ENCODE results near the gene LANCL1.
"Not testable (repeated sequence)": the region's sequence is repeated elsewhere in the genome, so short reads cannot be mapped to it uniquely, and the experiment has no call there.

The LANCL1 gene

GRCh38 chr2:210459407-210459806 lies 17.2 kb downstream of the LANCL1 start:
- no peak for DNase-seq (ENCODE audit: low read depth)

GRCh38 chr2:210458395-210458794 lies 18.2 kb downstream of the LANCL1 start:
- no peak for DNase-seq (ENCODE audit: low read depth)

DNA sequence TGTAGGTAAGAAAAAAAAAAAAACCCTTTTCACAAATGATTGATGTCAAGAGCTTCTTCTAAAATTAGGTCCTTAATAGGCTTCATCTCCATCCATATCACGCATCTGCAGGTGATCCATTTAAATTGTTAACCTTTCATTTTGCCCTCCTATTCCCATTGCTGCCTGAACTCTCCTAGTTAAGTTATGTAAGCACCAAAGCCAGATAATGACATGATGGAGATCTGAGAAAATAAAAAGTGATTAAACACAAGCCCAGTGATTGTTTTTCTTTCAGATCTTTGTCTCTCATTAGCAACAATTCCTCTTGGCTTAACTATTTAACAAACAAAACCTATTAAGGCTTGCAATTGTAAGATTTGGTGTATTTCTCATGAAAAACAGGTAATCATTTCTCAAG lies 20.0 kb downstream of the LANCL1 start:
- DNase-seq (ENCODE audit: low read depth) = no peak

- DNase-seq (ENCODE audit: low read depth) = no peak
Measured at GRCh38 chr2:210454336-210454735, 22.2 kb downstream of the LANCL1 start.

GRCh38 chr2:210452194-210452593 lies 24.4 kb downstream of the LANCL1 start:
- DNase-seq (ENCODE audit: low read depth) = no peak

- DNase-seq (ENCODE audit: low read depth) = not testable (repeated sequence)
Measured at GRCh38 chr2:210450942-210451341, 25.6 kb downstream of the LANCL1 start.

GRCh38 chr2:210445732-210446131 lies 30.8 kb downstream of the LANCL1 start:
- no peak for DNase-seq (ENCODE audit: low read depth)

DNA sequence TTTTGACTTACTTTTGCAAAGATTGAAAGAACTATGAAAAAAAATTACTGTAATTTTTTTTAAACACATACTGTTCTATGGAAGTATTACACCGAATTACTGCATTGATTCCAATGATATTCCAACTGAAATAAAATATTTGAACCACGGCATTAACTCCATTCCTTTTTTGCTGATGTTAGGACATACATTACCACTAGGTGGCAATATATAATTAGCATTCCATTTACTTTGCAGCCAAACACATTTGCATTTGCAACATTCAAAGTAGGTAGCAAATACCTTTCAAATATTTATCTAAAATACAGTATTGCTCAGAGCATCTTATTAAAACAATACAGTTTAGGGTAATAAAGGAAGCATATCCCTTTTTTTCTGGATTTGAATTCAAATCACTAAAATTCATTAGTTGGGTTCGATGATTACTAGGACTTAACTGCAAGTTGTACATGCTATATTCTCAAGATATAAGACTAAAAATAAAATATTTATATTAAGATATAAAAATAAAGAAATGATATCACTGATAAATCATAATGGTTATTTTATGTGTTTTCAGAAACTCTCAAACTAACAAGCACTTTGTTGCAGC lies 31.3 kb downstream of the LANCL1 start:
- DNase-seq (ENCODE audit: low read depth) = peak; percentile 35

DNA sequence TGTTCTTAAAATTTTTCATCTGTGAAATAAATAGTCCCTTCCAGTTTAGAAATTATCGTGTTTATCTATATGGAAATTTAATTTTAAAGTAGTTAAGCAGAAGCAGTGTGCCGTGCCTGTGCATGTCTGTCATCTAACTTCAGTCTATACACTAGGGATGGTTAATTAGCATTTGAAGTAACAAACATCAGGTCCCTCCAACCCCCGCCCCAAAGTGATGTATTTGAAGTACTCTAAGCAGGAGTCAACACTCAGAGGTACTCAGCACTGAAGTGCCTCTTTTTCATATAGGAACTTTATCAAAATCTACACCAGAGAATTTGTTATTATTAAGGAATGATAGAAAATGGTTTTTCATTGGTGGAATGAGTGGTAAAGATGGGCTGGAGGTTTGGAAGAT lies 33.0 kb downstream of the LANCL1 start:
- DNase-seq (ENCODE audit: low read depth) = no peak

- DNase-seq (ENCODE audit: low read depth) = no peak
Measured at GRCh38 chr2:210442878-210443277, 33.7 kb downstream of the LANCL1 start.

GRCh38 chr2:210442457-210442856 lies 34.1 kb downstream of the LANCL1 start:
- DNase-seq (ENCODE audit: low read depth) = no peak

DNA sequence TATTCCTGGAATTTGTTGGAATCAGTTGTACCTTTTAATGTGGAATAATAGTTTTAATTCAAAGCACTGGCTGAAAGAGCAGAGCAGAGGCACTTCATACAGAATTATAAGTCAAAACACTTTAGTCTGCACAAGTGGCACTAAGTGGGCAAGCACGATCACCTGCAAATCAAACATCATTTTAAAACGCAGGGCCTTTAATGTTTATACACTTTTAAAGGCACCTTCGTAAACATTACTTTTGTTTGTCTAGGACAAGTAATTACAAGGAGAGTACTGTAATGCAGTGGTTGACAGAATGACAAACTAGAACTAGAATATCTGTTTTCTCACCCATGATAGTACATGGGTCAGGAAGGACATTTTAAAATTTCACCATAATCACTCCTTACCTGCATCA lies 36.4 kb downstream of the LANCL1 start:
- DNase-seq (ENCODE audit: low read depth) = no peak

DNA sequence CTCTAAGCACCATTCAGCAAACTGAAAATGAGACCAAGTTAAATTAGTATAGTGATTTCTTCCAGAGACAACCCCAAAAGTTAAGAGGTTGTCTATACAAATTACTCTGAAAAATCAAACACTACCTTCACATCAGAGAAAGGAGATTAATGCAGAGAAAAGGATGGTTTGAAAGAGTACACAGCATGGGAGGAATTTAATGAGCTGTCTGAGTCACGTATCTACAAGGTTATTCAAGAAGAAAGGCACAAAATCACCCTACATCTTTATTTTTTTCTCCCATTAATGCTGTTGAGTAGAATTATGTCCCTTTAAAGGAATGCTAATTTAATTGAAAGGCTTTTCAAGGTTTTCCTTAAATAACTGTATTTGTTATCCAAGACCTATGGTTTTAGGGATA lies 41.1 kb downstream of the LANCL1 start:
- DNase-seq (ENCODE audit: low read depth) = no peak

- no peak for DNase-seq (ENCODE audit: low read depth)
Measured at GRCh38 chr2:210432633-210433032, 43.9 kb downstream of the LANCL1 start.

DNA sequence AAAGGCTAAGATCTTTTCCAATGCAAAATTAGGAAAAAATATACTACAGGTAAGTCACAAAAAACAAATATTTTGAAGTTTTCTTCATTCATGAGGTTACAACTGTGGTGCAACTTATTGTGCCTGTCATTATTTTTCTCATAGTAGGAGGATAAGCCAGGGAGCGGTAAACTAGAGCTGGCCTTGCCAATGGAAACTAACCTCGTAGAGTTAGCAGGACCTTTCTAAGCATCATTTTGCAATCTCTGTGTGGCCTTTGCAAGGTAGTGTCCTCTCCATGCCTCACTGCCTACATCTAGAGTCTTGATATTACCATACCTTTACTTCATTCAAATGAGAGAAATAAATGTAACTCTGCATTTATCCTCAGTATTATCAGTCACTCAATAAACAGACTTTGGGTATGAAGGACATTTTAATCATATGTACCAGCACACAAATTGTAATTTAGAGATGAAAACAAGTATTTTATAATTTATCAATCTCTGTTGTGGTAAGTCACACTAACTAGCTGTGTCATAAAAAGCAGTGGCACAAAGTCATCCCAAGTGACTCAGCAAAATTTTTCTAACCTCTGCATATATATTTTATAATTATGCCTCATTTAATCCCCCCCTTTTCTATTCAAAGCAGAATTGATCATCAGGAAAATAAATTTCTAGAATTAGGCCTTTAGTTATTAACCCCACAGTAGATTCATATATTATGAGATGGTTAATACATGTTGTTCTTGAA lies 47.0 kb downstream of the LANCL1 start:
- no peak for DNase-seq (ENCODE audit: low read depth)

DNA sequence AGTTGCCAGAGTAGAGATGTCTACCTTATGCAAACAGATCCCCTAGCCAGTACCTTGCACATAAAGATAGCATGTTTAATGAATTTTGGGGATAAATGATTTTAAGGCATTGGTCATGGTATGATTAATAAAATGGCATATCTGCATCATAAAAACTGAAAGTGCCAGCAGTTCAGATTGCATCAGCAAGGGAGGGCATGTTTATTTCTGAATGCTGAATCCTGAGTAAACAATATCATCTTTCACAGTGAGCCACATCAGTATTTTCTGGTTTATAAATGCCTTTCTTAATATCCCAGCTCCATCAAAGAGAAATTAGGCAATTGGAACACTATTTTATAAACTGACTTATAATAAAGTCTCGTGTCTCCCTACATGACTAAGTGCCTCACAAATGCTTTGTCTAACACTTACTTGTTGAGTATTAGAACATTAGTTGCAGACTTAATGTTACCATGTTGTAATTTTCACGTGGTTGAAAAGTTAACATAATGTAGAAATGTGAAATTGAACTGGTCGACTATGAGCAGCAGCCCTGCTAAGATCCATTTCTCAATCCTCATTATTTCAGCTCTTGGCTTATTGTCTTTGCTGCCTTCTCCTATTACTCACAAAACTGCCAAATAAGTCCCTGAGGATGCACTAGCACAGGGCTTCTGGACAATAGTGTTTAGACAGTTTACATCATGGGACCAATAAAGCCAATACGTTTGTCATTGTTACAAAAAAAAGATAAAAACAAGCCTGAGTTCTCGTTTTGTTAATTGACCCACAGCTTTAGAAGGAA lies 48.0 kb downstream of the LANCL1 start:
- no peak for DNase-seq (ENCODE audit: low read depth)

DNA sequence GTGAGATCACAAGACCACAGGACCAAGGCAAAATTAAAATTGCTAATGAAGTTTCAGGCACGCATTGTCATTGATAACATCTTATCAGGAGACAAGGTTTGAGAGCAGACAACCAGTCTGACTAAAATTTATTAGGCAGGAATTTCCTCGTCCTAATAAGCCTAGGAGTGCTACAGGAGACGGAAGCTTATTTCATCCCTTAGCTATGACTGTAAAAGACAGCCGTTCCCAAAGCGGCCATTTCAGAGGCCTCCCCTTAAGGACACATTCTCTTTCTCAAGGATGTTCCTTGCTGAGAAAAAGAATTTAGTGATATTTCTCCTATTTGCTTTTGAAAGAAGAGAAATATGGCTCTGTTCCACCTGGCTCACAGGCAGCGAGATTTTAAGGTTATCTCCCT lies 49.2 kb downstream of the LANCL1 start:
- not testable (repeated sequence) for DNase-seq (ENCODE audit: low read depth)

DNA sequence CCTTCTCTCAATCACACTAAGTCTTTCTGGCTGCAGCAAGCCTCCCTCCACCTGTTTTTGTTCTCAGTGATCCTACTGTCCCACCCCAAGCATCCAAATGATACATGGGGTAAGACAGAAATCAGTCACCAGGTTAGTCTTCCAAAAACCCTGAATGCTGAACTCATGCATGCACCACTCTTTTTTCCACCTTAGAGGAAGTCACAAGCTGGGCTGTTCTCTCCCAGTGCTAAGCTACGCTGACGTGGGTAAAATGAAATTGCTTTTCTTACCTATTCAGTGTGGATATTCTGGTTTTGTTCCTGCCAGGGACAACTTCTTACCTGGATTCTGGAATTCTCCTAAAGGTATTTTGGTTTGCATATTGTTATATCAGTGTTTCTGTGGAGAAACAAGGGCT lies 54.2 kb downstream of the LANCL1 start:
- DNase-seq (ENCODE audit: low read depth) = no peak

DNA sequence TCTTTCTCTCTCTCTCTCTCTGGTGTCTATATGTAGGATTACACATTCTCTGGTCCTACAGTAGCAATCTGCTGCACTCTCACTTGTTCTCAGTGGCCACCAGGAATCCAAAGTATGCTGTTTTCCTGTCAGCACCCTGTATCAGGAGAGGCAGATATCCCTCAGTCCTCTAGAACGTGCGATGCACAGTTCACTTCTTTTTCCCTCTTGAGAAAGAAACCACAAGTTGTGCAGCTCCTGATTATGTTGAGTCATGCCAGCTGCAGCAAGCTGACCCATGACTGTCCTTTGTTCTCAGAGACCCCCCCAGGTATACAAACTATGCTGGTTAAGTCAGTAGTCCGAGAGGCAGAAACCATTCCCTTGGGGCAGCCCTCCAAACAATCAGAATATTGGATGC lies 54.6 kb downstream of the LANCL1 start:
- peak; percentile 35 for DNase-seq (ENCODE audit: low read depth)

- no peak for DNase-seq (ENCODE audit: low read depth)
Measured at GRCh38 chr2:210412660-210413059, 63.9 kb downstream of the LANCL1 start.

DNA sequence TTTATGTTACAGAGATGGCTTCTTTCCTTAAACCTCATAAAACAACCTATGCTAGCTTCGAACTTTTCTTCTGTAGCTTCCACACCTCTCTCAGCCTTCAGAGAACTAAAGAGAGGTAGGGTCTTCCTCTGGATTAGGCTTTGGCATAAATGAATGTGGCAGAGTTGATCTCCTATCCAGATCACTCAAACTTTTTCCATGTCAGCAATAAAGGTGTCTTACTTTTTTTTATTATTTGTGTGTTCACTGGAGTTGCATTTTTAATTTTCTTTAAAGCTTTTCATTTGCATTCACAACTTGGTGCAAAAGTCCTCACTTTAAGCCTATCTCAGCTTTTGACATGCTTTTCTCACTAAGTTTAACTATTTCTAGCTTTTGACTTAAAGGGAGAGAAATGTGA lies 66.0 kb downstream of the LANCL1 start:
- DNase-seq (ENCODE audit: low read depth) = no peak

GRCh38 chr2:210399440-210400041 lies 77.0 kb downstream of the LANCL1 start:
- DNase-seq (ENCODE audit: low read depth) = peak; percentile 20

DNA sequence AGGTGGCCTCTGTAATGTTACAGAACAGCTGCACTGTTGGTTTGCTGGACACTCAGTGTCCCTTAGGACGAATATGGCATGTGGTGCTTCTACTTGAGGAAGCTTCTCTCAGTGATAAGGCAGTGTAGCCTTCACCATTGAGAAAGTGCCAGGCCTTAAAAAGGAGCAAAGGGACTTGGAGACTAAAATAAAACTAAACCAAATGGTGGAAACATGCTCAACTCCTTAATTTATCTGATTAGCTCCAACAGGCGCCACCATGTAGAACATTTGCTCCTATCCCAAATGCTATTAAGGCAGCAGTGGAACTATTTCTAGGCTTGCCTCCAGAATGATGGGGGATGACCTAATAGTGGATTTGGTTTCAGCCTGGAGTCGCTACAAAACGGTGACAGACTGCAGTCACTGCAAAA lies 84.1 kb downstream of the LANCL1 start:
- DNase-seq (ENCODE audit: low read depth) = no peak

Measured in EH (cell line).